ENCODE measurements around the gene RAB8B. TPM values are rescaled to one million over a fixed set of nuclear protein-coding genes. Genes with fewer than 3 reads are reported as not detected.

The RAB8B gene
- total and polyA plus RNA-seq, 9 of the 15 experiments (the other 6 are each of a cell fraction or from before 2014, with no cell fraction given), result 7.8 to 32.1 (median 24.2) TPM

DNA sequence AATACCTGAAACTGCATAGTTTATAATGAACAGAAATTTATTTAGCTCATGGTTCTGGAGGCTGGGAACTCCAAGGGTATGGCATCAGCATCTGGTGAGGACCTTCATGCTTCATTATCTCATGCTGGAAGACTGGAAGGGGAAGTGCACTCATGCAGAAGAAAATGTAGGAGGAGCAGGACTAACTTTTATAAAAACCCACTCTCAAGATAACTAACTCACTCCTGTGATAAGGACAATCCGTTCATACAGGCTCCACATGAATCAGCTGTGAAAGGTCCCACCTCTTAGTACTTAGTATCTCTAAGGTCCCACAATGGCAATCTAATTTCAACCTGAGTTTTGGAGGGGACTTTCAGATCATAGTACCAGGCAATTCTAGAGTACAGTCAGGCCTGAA, 54.4 kb downstream of the RAB8B start (continued):
- TF ChIP-seq, protein P1, sequence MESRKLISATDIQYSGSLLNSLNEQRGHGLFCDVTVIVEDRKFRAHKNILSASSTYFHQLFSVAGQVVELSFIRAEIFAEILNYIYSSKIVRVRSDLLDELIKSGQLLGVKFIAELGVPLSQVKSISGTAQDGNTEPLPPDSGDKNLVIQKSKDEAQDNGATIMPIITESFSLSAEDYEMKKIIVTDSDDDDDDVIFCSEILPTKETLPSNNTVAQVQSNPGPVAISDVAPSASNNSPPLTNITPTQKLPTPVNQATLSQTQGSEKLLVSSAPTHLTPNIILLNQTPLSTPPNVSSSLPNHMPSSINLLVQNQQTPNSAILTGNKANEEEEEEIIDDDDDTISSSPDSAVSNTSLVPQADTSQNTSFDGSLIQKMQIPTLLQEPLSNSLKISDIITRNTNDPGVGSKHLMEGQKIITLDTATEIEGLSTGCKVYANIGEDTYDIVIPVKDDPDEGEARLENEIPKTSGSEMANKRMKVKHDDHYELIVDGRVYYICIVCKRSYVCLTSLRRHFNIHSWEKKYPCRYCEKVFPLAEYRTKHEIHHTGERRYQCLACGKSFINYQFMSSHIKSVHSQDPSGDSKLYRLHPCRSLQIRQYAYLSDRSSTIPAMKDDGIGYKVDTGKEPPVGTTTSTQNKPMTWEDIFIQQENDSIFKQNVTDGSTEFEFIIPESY (CRISPR knock-in tag; IDR thresholded peaks at IDR 0.05), result no peak
- TF ChIP-seq ARNT (IDR thresholded peaks at IDR 0.05) (no peak), SP2 (IDR thresholded peaks at IDR 0.05; ENCODE audit: extremely low read depth, low read depth, low read length, poor library complexity, severe bottlenecking) (no peak), SAP30 (IDR thresholded peaks at IDR 0.05; ENCODE audit: borderline replicate concordance, insufficient read depth, low read depth, low read length, poor library complexity, severe bottlenecking) (no peak), TCF7L2 (IDR thresholded peaks at IDR 0.05; ENCODE audit: low read depth, low read length) (no peak), ZNF124 (CRISPR knock-in tag; IDR thresholded peaks at IDR 0.05) (no peak), CBX1 (IDR thresholded peaks at IDR 0.05; ENCODE audit: low read depth) (peak; percentile 76; the same call in 1 of the 2 replicates), HEY1 (CRISPR knock-in tag; IDR thresholded peaks at IDR 0.05; ENCODE audit: borderline replicate concordance) (no peak), CCNT2 (IDR thresholded peaks at IDR 0.05; ENCODE audit: borderline replicate concordance, extremely low read depth, insufficient read length, low read depth, low read length) (peak; percentile 17), FOSL1 (tag; conservative IDR thresholded peaks at IDR 0.05) (peak; percentile 19; the same call in 1 of the 2 replicates), PHB (CRISPR knock-in tag; IDR thresholded peaks at IDR 0.05) (no peak), MYNN (IDR thresholded peaks at IDR 0.05) (0 out of 2 replicates have a peak, but pooled peaks have one; percentile 16), MYNN (CRISPR knock-in tag; IDR thresholded peaks at IDR 0.05) (no peak), SMARCE1 (IDR thresholded peaks at IDR 0.05) (peak; percentile 46; the same call in 1 of the 2 replicates), HDAC2 (IDR thresholded peaks at IDR 0.05) (no peak), HMG20B (CRISPR knock-in tag; IDR thresholded peaks at IDR 0.05) (no peak), TEAD4 (IDR thresholded peaks at IDR 0.05; ENCODE audit: low read length) (peak; percentile 53; the same call in 1 of the 2 replicates), TEAD4 (CRISPR knock-in tag; IDR thresholded peaks at IDR 0.05; ENCODE audit: borderline replicate concordance) (no peak), HMG20A (CRISPR knock-in tag; conservative IDR thresholded peaks at IDR 0.05) (no peak), KDM5B (IDR thresholded peaks at IDR 0.05; ENCODE audit: insufficient replicate concordance, low read depth, low read length) (no peak), MYBL2 (IDR thresholded peaks at IDR 0.05; ENCODE audit: low read depth) (no peak), MYBL2 (CRISPR knock-in tag; IDR thresholded peaks at IDR 0.05; ENCODE audit: borderline replicate concordance) (no peak)
- TF ChIP-seq, protein P2, sequence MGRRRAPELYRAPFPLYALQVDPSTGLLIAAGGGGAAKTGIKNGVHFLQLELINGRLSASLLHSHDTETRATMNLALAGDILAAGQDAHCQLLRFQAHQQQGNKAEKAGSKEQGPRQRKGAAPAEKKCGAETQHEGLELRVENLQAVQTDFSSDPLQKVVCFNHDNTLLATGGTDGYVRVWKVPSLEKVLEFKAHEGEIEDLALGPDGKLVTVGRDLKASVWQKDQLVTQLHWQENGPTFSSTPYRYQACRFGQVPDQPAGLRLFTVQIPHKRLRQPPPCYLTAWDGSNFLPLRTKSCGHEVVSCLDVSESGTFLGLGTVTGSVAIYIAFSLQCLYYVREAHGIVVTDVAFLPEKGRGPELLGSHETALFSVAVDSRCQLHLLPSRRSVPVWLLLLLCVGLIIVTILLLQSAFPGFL (CRISPR knock-in tag; IDR thresholded peaks at IDR 0.05), result no peak
- TF ChIP-seq, protein P3, sequence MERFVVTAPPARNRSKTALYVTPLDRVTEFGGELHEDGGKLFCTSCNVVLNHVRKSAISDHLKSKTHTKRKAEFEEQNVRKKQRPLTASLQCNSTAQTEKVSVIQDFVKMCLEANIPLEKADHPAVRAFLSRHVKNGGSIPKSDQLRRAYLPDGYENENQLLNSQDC (CRISPR knock-in tag; IDR thresholded peaks at IDR 0.05), result no peak
- TF ChIP-seq, protein P4, sequence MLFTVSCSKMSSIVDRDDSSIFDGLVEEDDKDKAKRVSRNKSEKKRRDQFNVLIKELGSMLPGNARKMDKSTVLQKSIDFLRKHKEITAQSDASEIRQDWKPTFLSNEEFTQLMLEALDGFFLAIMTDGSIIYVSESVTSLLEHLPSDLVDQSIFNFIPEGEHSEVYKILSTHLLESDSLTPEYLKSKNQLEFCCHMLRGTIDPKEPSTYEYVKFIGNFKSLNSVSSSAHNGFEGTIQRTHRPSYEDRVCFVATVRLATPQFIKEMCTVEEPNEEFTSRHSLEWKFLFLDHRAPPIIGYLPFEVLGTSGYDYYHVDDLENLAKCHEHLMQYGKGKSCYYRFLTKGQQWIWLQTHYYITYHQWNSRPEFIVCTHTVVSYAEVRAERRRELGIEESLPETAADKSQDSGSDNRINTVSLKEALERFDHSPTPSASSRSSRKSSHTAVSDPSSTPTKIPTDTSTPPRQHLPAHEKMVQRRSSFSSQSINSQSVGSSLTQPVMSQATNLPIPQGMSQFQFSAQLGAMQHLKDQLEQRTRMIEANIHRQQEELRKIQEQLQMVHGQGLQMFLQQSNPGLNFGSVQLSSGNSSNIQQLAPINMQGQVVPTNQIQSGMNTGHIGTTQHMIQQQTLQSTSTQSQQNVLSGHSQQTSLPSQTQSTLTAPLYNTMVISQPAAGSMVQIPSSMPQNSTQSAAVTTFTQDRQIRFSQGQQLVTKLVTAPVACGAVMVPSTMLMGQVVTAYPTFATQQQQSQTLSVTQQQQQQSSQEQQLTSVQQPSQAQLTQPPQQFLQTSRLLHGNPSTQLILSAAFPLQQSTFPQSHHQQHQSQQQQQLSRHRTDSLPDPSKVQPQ (CRISPR knock-in tag; IDR thresholded peaks at IDR 0.05; ENCODE audit: borderline replicate concordance), result no peak
